HL-60/S4 treated with retinoic acid at 250 ng/mL for 4 days and 3 days (cell line): Measurements from ENCODE around the gene WHAMM.

Experiments
- in situ Hi-C: fragments of 300-500 bp; cut with MboI; formaldehyde crosslinking; loops from 2 replicates; pipeline ENCODE4 v1.7.0; 2022; ENCODE audit warnings: low sequenced_read_pairs

The WHAMM gene

DNA sequence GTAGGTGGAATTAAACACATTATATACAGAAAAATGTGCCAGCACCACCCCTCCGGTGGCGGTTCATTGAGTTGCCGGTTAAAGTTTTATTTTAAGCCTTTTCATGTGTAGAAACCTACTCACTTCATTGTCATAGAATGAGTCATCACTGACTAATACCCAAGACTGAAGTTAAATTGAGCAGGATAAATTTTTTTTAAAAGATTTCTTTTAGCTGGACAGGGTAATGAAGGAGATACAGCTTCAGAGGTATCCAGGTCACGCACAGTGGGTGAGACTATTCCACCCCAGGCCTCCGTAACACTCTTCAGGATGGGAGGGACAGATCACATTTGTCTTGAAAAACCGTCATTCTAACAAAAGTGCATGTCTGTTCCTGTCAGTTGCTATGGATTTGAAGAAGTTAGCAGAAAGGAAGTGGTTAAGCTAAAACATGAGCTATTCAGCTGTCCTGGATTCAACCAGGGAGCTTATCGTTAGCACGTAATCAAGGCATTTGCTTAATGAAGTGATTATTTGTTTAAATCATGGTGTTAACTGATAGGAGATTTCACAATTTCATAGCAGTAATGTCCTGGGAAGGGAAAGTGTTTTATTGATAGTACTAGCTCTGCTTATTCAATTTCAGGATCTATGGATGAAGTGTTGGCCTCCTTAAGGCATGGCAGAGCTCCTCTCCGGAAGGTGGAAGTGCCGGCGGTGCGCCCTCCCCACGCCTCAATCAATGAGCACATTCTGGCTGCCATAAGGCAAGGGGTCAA is 23.4 kb downstream of the WHAMM start:
- in situ Hi-C loops, result loop anchor here (25.0 kb wide), 1 partner anchor 295 kb away; the partner anchor contains the start of gene RPS17

DNA sequence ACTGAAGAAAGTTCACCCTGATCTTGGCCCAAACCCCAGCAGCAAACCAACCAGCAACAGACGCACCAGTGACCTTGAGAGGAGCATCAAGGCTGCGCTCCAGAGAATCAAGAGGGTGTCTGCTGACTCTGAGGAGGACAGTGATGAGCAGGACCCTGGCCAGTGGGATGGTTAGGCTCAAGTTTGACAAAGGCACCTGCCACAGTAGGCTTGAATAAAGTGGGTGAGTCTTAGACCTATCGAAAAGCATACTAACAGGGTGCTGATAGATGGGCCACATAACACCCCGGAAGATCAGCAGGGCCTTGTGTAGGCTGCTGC is 23.9 kb downstream of the WHAMM start:
- in situ Hi-C loops, result loop anchor here (25.0 kb wide), 1 partner anchor 296 kb away; the partner anchor contains the start of gene RPS17

DNA sequence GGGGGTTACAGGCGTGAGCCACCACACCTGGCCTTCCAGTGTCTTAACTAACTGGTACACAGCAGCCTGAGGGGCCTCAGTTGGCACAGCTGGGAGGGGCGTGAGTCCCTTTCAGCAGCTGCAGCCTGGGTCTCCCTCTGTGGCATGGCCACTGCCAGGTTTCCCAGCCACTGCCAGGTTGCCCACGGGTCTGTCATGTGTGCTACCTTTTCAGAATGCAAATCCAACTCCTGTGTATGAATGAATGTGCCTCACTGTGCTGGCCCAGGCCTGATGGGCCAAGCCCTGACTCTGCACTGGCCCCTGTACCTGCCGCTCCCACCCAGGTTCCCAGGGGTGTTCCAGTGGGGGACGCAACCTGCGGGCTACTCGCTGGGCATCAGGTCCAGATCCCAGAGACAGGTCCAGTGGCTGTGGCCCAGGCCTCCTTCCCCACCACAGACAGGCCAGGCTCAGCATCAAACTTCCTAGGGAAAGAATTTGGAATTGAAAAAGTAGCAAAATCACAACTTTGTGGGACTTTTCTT is 26.0 kb downstream of the WHAMM start:
- in situ Hi-C loops, result loop anchor here (25.0 kb wide), 1 partner anchor 298 kb away; the partner anchor contains the start of gene RPS17

DNA sequence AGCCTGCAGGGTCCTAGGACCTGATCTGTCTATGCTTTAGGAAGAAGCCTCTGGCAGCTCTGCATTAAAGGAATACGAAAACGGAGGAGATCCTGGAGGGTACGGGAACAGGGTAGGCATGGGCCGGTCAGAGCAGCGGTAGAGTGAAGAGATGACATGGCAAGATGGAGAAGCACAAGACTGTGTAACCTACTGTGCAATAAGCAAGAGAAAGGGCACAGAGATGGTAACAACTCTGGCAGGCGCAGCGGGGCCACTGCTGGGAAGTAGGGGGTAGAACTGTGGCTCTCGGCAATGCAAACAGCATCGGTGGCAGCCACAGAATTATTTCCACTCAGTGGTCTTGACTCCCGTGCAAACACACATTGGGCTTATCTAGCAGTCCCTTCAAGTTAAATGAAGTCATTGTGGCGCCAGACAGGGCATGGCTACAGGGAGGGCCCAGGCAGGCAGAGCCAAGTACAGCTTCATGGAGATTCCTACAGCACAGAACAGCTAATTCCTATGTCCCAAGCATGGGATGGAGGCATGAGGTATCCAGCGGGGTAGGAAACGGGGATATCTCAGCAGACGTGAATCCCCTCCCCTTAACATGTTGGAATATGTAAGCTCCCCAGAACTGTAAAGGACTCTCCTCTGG is 28.8 kb downstream of the WHAMM start:
- in situ Hi-C loops, result loop anchor here (25.0 kb wide), 1 partner anchor 301 kb away; the partner anchor contains the start of gene RPS17

DNA sequence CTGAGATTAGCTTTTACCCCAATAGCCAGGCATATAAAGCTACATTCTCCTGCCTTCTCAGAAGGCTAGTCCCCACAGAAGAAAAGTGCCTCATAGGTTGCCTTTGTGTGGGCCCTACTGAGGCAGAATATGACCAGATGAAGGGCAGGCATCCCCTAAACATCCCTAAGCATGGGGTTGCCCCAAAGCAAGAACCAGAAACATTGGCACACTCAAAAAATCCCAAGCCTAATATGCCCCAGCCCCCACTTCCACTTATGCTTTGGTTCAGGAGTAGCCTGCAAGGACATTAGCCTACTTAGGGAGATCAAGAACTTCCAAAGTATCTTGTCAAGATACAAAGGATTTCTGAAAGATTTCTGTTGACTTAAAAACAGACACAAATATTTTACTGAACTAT is 29.7 kb downstream of the WHAMM start:
- in situ Hi-C loops, result loop anchor here (25.0 kb wide), 1 partner anchor 302 kb away; the partner anchor contains the start of gene RPS17

DNA sequence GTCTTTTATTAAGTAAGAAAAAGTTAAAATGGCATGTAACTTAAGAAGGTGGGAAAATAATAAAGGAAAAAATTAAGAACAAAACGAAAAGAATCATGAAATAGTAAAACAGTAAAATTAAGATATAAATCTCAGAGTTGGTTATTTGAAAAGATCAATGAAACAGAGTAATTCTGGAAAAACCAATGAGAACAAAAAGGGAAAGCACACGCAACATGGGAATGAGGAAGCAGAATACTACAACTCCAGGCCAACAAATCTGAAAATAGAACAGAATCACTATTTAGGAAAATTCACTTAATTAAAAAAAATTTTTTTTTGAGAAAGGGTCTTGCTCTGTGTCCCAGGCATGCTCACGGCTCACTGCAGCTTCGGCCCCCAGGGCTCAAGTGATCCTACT is 30.7 kb downstream of the WHAMM start:
- in situ Hi-C loops, result loop anchor here (25.0 kb wide), 1 partner anchor 303 kb away; the partner anchor contains the start of gene RPS17

DNA sequence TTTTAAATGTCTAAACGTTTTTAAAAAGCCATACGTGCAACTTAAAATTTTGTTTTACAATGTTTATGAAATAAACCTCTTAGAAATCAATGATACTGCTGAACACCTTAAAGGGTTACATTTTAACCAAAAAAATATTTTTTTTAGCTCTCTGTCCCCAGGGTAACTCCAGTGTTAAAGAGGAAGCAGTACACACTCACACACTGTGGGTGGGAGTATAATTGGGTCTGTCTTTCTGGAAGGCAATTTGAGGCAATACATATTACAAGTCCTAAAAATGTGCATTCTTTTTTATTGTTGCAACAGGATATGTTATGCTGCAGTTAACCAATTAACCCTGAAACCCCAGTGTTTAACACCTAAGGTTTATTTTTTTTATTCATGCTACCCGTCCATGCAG is 34.1 kb downstream of the WHAMM start:
- in situ Hi-C loops, result loop anchor here (25.0 kb wide), 1 partner anchor 306 kb away; the partner anchor contains the start of gene RPS17

DNA sequence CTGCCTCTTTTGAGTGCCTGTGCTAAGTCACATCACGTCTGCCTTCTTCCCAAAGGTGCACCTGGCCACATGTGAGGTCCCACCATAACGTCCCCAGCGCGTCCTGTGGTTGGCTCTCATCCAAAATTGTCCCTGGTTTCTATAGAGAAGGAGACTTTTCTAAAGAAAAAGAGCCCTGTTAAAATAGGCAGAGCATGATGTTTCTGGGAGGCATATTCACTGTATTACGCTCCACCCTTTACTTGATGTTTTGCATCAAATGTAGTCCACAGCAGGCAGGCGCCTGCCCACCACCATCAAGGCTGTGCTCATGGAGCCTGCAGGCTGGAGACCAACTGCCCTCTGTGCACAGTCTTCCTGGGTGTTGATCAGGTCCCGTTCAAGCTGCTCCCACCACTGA is 36.3 kb downstream of the WHAMM start:
- in situ Hi-C loops, result loop anchor here (25.0 kb wide), 1 partner anchor 308 kb away; the partner anchor contains the start of gene RPS17

DNA sequence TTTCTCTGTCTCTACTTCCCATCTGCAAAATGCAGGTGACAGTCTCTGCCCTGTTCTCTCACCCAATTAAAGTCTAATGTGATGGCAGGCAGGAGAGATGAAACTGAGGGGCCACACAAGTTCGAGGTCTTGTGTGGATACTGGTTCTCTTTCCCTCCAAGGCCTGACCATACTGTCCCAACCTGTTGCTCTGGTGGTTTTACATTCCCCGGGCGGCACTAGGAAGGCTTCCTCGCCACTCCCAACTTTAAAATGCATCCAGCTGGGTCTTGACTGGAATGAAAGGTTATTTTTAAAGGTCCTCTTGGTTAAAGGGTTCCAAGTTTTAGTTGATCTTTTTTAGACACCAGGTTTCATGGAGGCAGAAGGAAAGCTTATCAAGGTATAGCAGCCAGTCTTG is 37.2 kb downstream of the WHAMM start:
- in situ Hi-C loops, result loop anchor here (25.0 kb wide), 1 partner anchor 309 kb away; the partner anchor contains the start of gene RPS17

DNA sequence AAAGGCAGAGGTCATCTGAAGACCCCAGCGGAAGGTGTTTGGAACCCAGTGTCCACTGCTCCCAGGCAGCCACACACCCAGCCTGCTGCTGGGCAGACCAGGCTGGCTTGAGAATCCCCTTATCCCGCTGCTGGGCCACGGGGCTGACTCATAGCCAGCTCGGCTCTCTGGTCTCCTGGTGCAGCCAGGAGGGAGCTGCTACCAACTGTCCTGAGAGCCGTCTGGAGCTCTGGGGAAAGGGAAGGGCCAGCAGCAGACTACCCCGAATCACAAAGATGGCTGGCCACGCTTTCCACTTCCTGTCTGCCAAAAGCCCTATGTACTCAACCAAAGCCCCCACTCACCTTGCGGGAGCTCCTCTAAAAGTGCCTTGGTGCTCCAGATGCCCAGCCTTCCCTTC is 38.3 kb downstream of the WHAMM start:
- in situ Hi-C loops, result loop anchor here (25.0 kb wide), 1 partner anchor 310 kb away; the partner anchor contains the start of gene RPS17

DNA sequence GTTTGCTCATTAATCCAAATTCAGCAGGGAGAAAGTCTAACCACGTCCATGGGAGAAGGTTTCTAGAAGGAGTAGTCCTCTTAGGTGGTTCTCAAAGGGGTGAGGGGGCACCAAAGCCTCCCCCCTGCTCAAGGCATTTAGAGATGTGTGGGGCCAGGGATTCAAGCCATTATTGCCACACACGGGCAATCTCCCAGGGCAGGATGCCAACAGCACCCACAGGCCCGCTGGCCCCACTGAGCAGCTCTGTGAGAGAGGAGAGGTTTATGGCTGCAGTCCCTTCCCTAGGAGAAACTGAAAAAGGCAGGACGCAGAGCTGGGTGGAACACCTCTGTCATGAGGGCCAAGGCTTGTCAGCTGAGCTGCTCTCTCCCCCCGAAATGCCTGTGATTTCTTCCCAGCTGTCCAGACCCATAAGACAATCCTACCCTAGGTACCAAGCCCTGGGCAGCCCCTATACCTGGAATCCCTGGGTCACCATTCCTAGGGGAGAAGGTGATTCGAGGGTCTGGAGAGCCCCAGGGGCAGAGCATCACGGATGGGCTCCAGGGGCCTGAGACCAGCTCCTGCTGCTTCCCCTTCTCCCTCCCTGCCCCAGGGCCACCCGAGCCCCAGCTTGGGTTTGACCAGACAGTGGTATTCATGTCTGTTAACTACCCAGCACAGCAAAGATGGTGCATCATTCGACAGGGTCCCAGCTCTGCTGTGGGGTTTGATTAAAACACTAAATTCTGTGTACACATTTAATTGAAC is 39.0 kb downstream of the WHAMM start:
- in situ Hi-C loops, result loop anchor here (25.0 kb wide), 1 partner anchor 311 kb away; the partner anchor contains the start of gene RPS17

DNA sequence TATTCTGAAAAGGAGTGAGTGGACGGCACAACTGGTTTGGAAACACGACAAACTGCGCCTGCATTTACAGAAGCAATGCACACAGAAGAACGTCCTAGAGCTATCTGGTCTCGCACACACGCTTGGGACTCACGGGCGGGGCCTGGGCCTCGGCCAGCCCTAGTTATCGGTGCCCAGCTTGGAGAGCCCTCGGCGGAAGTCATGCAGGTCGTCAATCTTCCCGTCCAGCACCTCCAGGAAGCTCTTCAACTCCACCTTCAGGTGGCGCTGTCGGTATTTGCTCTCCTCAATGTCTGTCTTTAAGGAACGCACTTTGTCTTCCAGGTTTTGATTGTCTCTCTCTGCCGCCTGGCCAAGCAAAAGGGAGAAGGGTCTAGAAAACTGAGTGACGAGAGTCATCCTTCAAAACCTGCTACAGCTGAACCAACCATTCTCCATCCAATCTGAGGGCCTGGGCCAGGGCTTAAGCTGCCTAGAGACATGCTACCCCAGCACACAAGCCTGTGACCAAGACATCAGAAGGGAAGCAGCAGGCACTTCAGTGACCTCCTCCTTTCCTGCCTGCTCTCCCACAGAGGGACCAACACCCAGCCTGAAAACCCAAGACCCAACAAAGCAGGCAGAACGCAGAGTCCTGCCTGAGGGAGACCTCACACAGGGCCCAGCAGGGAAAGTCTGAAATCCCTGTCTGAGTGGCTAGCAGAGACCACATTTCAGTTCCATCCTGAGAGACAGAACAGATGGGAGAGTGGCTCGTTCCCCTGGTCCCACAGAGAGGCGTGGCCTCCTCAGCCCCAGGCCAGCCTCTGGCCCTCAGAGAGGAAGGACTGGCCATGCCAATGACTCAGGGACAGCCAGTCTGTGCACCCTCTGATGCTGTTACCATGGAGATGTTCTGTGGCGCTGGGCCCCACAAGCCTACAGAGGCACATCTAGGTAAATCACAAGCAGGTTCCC is 40.4 kb downstream of the WHAMM start:
- in situ Hi-C loops, result loop anchor here (10.0 to 25.0 kb wide), 2 partner anchors 155 to 313 kb away; partner anchors contain the start of gene RPS17

DNA sequence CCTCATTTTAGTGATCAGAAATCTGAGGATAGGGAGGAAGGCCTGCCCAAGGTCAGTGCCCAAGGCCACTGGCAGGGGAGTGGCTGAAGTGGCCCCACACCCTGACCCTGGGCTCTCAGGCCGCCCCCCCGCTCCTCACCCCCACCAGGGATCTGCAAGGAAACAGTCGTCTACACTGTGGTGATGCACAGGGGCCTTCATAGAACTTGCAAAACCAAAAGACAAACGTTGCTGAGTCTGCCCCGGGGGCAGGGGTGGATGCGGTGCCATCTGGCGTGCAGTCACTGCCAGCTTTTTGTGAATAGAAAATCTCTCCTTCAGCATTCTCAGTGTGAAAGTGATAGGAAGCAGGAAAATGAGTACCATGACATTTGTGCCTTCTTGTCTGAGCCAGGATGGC is 41.3 kb downstream of the WHAMM start:
- in situ Hi-C loops, result loop anchor here (10.0 kb wide), 1 partner anchor 154 kb away; no protein-coding TSS in a partner anchor

DNA sequence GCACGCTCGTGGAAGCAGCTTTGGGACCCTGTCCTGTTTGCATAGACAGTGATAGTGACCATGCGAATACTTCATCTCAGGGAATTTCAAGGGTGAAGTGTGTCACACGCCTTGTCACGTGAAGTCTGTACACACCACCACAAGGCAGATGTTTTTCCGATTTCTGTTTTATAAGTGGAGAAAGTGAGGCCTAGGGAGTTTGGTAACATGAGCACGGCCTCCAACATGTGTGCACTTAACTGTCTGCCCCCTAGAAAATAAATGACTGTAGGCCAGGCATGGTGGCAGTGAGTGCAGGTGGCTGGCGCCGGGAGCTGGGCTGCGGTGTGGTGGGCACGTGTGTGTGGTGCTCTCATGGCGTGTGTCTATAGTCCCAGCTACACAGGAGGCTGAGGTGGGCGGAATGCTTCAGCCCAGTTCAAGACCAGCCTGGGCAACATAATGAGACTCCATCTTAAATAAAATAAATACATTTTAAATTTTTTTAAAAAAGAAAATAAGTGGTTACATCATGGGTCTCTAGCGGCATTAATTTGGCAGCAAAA is 42.0 kb downstream of the WHAMM start:
- in situ Hi-C loops, result loop anchor here (10.0 kb wide), 1 partner anchor 153 kb away; no protein-coding TSS in a partner anchor

DNA sequence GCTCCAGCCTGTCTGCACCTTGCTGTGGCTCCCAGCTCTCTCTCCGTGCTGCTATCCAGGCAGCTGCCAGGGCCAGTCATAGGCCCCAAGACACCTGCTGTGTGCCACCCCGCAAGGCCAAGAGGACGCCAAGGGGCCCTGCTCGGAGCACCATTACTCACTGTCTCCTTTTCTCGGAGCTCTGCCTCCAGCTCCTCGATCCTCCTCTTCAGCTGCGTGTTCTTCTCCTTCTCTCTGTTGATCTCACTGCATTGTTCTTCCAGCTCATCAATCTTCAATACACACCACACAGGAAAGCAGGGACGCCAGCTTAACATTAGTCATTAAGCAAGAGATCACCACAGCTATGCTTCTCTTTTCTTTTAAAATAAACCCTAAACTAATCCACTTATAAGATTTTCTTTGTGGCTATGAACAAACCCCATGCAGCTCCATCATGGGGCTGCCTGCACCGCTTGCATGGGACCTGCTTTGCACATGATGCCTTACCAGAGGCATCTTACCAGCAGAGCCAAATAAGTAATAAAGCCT is 42.6 kb downstream of the WHAMM start:
- in situ Hi-C loops, result loop anchor here (10.0 kb wide), 1 partner anchor 153 kb away; no protein-coding TSS in a partner anchor

DNA sequence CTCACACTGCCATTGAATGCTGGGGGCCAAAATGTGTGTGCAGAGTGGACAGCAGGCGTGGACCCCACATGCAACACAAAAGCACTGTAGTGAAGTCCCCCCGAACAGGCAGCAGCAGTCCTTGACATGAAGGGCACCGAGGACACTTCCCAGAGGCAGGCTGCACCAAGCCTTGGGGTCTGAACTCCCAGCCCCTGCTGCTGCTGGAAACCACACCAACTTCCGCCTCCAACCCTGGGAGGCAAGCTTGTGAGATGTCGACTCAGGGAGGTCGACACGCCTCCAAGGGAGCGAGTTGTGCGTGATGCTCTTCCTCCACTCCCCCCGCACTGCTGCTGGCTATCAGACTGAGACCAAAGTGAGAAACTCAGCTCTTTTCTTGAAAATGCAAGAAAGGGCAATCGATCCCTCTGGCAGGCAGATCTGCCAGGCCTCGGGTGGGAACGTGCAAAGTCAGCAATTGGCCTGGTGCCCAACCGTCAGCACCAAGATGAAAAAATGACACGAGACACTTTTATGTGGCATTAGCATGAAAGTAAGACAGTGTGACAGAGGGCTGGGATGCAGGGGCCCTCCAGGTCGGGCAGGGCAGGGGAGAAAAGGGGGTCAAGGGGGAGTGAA is 43.6 kb downstream of the WHAMM start:
- in situ Hi-C loops, result loop anchor here (10.0 kb wide), 1 partner anchor 152 kb away; no protein-coding TSS in a partner anchor

DNA sequence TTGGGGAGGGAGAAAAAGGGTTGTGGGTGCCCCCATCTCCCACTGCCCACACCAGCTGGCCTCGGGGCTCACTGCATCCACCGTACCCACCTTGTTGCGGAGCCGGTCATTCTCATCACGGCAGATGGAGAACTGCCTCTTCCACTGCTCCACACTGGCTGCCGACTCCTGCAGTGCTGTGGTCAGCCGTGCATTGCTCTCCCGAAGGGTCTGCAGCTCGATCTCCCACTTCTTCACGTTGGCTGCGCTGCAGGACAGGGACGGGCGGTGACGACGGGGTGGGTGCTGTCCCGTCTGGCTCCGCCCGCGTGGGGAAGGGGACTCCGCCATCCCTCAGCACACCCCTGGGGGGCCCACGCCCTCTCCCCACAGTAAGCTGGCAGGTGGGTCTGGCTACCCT is 45.1 kb downstream of the WHAMM start:
- in situ Hi-C loops, result loop anchor here (10.0 kb wide), 1 partner anchor 150 kb away; no protein-coding TSS in a partner anchor
